ENCODE data around the gene CEP20.

DNA sequence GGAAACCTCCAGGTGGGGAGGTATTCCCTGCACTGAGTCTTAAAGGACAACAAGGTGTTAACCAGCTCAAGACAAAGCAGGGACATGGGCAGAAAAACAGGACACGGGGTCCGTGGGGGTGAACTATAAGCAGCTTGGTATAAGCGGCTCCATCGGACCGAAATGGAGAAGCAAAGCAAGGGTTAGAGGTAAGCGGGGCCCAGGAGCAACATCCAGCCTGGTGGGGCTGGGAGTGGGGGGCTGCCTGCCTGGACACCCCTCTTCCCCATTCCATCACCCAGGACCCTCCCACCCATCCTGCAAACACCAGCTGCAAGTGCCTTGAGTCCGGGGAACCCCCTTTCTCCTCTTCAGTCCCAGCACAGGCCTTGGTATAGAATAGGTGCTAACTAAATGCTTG is 61.1 kb downstream of the CEP20 start:
- TF ChIP-seq, protein P1, sequence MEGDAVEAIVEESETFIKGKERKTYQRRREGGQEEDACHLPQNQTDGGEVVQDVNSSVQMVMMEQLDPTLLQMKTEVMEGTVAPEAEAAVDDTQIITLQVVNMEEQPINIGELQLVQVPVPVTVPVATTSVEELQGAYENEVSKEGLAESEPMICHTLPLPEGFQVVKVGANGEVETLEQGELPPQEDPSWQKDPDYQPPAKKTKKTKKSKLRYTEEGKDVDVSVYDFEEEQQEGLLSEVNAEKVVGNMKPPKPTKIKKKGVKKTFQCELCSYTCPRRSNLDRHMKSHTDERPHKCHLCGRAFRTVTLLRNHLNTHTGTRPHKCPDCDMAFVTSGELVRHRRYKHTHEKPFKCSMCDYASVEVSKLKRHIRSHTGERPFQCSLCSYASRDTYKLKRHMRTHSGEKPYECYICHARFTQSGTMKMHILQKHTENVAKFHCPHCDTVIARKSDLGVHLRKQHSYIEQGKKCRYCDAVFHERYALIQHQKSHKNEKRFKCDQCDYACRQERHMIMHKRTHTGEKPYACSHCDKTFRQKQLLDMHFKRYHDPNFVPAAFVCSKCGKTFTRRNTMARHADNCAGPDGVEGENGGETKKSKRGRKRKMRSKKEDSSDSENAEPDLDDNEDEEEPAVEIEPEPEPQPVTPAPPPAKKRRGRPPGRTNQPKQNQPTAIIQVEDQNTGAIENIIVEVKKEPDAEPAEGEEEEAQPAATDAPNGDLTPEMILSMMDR (IDR thresholded peaks at IDR 0.05; ENCODE audit: low read length): no peak
- TF ChIP-seq EZH2 (optimal IDR thresholded peaks at IDR 0.05; ENCODE audit: low read depth, low read length): no peak

Data from MM.1S (cell line).